Bronchial epithelial cell (primary cell): ENCODE results near the gene TMEM108. TPM values are rescaled to one million over a fixed set of nuclear protein-coding genes. Genes with fewer than 3 reads are reported as not detected.

Experiments used
- DNase-seq: peaks from one replicate; pipeline ENCODE4 v3.0.0-alpha.2; 2010; ENCODE audit warnings: low read depth
- FAIRE-seq: peaks from 2 replicates; lab custom pipeline; 2011; peaks lifted over from hg19 to GRCh38; lab: Jason Lieb, UNC
- H3K27me3 ChIP-seq: 2 replicates; pipeline ENCODE4 v1.5.1; 2011; ENCODE audit warnings: low read length; ENCODE audit not compliant: control insufficient read depth, insufficient read depth
- H3K36me3 ChIP-seq: 2 replicates; pipeline ENCODE4 v1.5.1; 2011; ENCODE audit warnings: low read length; ENCODE audit not compliant: control insufficient read depth, insufficient read depth
- H3K4me3 ChIP-seq: 2 replicates; pipeline ENCODE4 v1.5.1; 2011; ENCODE audit warnings: mild to moderate bottlenecking, low read depth, low read length, control low read depth
- total RNA-seq: library from RNA; depleted of rRNA; stranded (reverse); fragments of >200 nt; gene quantifications from 2 replicates; pipeline ENCODE4 v1.2.1, GENCODE V29; 2014
- TF ChIP-seq, protein P1 (sequence below): IDR thresholded peaks from 2 replicates; pipeline ENCODE4 v1.5.1; 2011; ENCODE audit warnings: mild to moderate bottlenecking, moderate library complexity, low read length, control low read depth, inconsistent platforms; ENCODE audit not compliant: insufficient read depth, severe bottlenecking

The TMEM108 gene
- total RNA-seq, 1 donor from 2014 or later: not detected

DNA sequence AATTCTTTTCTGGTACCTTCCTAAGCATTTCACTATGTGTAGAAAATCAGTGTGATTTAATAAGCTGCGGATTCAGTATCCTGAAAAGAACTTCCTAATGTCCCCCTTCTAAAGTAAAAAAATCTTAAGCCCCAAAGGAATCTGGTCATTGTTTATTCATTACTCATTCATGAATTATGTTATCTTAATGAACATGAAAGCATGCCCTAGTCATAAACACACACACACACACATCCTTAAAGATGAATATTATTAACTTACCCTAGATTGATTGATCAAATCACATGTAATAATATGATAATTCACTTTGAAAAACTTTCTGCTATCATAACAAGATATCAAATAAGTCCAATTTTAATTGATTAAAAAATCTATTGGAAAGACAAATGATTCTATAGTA lies 265.2 kb downstream of the TMEM108 start:
- FAIRE-seq: no peak
- no peak overlapping the region for H3K4me3 ChIP-seq
- no peaks in the 10 kb centered on the region for H3K27me3 ChIP-seq
- peak; percentile 26 for DNase-seq
- TF ChIP-seq, protein P1, sequence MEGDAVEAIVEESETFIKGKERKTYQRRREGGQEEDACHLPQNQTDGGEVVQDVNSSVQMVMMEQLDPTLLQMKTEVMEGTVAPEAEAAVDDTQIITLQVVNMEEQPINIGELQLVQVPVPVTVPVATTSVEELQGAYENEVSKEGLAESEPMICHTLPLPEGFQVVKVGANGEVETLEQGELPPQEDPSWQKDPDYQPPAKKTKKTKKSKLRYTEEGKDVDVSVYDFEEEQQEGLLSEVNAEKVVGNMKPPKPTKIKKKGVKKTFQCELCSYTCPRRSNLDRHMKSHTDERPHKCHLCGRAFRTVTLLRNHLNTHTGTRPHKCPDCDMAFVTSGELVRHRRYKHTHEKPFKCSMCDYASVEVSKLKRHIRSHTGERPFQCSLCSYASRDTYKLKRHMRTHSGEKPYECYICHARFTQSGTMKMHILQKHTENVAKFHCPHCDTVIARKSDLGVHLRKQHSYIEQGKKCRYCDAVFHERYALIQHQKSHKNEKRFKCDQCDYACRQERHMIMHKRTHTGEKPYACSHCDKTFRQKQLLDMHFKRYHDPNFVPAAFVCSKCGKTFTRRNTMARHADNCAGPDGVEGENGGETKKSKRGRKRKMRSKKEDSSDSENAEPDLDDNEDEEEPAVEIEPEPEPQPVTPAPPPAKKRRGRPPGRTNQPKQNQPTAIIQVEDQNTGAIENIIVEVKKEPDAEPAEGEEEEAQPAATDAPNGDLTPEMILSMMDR: no peak
- no peaks in the 10 kb centered on the region for H3K36me3 ChIP-seq

DNA sequence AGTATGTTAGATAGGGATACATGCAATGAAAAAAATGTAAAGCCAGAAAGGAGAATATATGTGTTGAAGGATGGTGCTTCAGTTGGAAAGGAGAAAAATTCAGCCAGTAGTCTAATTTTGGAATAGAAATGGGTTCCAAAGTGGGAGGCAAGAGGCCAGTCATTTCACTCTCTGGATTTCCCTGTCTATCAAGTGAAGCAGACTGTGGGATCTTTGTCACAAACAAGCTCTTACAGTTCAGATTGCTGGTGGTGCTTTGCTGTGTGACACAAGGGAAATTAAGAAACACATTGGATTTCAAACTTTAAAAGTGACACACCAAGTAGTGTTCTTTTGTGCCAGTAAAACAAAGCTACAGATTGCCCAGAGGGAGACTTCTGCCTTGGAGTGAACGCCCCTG lies 279.7 kb downstream of the TMEM108 start:
- TF ChIP-seq, protein P1: no peak
- no peak overlapping the region for H3K4me3 ChIP-seq
- no peaks in the 10 kb centered on the region for H3K36me3 ChIP-seq
- H3K27me3 ChIP-seq: no peaks in the 10 kb centered on the region
- no peak for DNase-seq
- FAIRE-seq: no peak

DNA sequence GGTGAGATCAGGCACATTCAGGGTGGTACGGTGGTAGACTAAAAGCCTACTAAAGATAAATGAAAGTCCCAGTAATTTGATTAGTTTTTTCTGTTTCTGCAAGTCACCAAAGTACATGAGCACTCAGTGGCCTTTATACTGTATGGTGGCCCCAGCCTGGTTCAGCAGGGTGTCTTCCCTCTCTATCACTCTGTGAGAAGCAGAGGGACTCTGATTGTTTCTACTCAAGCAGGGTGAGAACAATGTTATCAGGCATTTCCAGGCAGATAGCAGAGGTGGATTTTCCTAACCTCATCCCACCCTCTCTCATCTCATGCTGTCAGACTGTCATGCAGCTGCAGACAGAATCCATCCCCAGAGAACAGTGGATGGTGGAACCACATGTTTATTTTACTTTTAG lies 290.2 kb downstream of the TMEM108 start:
- TF ChIP-seq, protein P1: no peak
- H3K4me3 ChIP-seq: no peak overlapping the region
- no peak for DNase-seq
- FAIRE-seq: no peak
- no peaks in the 10 kb centered on the region for H3K27me3 ChIP-seq
- H3K36me3 ChIP-seq: no peaks in the 10 kb centered on the region

DNA sequence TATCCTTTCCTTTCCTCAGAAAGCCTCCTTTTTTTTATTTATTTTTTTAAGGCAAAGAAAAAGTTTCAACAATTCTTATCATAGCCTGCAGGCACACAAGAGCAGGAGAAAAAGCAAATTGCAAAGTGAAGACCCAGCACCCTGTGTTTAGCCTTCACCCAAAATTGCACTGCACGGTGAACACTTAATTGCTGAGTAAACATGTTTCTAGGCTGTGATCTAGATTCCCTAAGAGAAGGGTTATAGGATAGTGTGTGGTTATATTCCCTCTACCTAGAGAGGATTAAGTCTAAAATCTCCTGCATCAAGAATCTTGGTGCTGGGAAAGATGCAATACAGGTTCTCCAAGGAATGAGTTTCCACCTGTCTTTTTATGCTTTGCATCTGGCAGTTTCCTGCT lies 291.4 kb downstream of the TMEM108 start:
- Histone ChIP-seq H3K27me3 (no peaks in the 10 kb centered on the region), H3K36me3 (no peaks in the 10 kb centered on the region), H3K4me3 (no peak overlapping the region)
- TF ChIP-seq, protein P1: no peak
- FAIRE-seq (no peak), DNase-seq (no peak)

DNA sequence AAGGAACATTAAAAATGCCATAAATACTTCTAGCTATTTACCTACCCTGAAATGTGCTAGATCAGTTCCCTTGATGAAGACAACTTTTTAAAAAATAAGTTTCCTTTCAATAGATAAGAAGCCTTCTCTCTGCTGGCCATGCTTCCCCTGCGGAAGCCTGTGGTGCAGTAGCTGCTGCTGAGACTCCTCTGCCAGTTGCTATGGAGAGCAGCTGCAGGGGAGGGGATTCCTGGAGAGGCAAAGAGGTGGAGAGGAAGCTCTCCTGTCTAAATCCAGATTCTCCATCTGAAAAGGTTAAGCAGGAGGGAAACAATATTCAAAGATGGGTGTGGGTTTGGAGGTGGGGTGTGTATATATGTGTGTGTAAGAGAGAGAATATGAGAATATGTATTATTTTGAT lies 291.9 kb downstream of the TMEM108 start:
- no peak overlapping the region for H3K4me3 ChIP-seq
- FAIRE-seq: no peak
- no peak for DNase-seq
- H3K36me3 ChIP-seq: no peaks in the 10 kb centered on the region
- TF ChIP-seq, protein P1: no peak
- H3K27me3 ChIP-seq: no peaks in the 10 kb centered on the region

DNA sequence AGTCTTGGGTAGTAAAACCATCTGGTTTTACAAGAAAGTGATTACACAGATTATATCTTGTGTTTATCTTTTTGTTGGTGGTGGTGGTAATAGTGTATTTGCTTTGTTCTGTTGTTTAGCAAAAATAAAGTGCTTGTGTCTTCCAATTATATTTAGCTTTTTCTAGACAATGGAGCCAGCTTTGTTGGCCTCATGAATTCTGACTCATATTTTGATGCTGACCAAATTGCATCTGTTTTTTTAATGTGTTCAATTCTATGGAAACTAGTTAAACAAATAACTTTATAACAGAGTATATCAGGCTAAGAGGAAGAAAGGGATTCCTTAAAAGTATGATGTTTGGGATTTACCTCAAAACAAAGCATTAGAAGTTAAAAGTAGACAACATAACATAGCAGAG lies 292.3 kb downstream of the TMEM108 start:
- H3K4me3 ChIP-seq: no peak overlapping the region

More for the DNA sequence above, 292.3 kb downstream of the TMEM108 start:
- Histone ChIP-seq H3K27me3 (no peaks in the 10 kb centered on the region), H3K36me3 (no peaks in the 10 kb centered on the region)
- DNase-seq (no peak), FAIRE-seq (no peak)
- TF ChIP-seq, protein P1: no peak
